NCI-H526 (cell line): ENCODE measurements around the gene KRT39.
"Not testable (repeated sequence)": the region's sequence is repeated elsewhere in the genome, so short reads cannot be mapped to it uniquely, and the experiment has no call there.

ENCODE experiments used
- DNase-seq, 2 experiments: peaks; one replicate each; lab custom pipeline; 2025; lab: John Stamatoyannopoulos, UW

The KRT39 gene

GRCh38 chr17:40940266-40940665 lies 26.5 kb downstream of the KRT39 start:
- no peak for DNase-seq

- DNase-seq = no peak
Measured at GRCh38 chr17:40938981-40939380, 27.8 kb downstream of the KRT39 start.

- no peak for DNase-seq
Measured at GRCh38 chr17:40937384-40937819, 29.3 kb downstream of the KRT39 start, which contains the start of gene KRT23. TSS of gene KRT23 (minus strand) at chr17:40937646. CDS start at chr17:40936603, 1,043 bp downstream.

- DNase-seq = no peak
Measured at GRCh38 chr17:40936976-40937375, 29.8 kb downstream of the KRT39 start.

GRCh38 chr17:40936437-40936971 lies 30.2 kb downstream of the KRT39 start:
- DNase-seq = no peak

DNA sequence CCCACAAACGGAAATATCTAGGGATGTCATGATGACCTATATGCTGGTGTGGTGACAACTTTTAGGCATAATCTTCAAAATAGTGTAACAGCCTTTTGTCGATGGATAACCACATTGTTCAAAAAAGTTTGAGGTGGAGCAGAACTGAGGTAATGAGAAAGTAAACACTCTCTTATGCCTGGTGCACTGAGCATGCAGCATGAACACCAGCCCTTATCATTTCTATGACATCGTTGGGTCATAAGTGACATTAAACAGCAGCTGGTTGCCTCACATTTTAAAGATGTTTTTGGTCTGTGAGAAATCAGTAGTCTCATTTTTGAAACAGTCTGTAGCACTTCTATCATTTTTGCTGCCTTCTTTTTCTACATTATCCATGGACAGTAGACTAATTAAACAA lies 31.1 kb downstream of the KRT39 start:
- DNase-seq = no peak

- no peak for DNase-seq
Measured at GRCh38 chr17:40932608-40933007, 34.1 kb downstream of the KRT39 start.

GRCh38 chr17:40931311-40931710 lies 35.4 kb downstream of the KRT39 start:
- DNase-seq = no peak

GRCh38 chr17:40926341-40926740 lies 40.4 kb downstream of the KRT39 start:
- DNase-seq = no peak

DNA sequence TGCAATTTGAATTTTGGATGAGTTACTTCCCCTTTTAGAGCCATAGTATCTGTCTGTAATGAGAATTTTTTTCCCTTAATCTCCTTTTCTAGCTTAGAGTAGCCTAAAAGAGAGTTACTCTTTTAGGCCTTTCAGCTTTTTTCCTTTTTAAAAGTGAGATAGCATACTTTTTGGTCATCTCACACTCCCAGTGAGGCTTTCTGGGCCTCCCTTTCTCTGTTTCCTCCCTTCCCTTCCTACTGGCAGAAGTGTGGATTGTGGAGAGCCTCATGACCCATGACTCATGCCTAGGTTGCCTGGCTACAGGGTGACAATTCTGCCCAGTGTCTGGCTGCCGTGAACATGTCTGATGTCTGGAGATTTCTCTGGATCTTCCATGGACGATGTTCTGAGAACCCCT lies 44.5 kb downstream of the KRT39 start:
- DNase-seq = no peak

DNA sequence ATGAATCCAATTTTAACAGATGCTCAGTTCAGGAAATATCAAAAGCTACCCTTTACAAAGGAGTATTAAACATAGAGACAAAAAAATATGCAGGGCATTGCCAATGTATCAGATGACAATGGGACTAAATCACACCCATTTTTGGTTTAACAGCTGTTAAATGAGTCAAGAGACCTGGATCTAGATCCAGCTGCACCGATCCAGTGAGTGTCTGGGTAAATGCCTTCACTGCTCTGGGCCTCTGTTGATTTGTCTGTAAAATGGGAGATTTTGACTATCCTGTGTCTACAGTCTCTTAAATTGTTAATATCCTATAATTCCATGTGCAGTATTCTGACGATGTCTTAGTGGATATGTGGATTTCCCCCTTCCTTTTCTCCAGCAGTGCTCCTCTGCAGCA lies 45.7 kb downstream of the KRT39 start:
- no peak for DNase-seq

GRCh38 chr17:40917116-40917515 lies 49.6 kb downstream of the KRT39 start:
- not testable (repeated sequence) for DNase-seq

DNA sequence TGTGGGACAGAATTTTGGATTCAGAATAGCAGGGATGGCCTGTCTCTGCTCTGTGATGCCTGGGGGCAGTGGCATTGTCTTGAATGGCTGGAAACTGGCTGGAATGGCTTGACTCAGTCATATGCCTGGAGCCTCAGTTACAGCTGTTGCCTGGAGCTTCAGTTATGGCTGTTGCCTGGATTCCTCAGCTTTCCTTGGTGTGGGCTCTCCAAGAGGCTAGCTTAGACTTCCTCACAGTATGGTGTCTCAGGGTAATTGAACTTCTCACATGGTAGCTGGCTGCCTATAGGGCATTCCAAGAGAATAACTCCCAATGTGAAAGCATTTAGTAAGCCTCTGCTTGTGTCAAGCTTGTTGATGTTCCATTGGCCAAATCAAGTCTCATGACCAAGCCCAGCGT lies 50.4 kb downstream of the KRT39 start:
- DNase-seq = no peak

DNA sequence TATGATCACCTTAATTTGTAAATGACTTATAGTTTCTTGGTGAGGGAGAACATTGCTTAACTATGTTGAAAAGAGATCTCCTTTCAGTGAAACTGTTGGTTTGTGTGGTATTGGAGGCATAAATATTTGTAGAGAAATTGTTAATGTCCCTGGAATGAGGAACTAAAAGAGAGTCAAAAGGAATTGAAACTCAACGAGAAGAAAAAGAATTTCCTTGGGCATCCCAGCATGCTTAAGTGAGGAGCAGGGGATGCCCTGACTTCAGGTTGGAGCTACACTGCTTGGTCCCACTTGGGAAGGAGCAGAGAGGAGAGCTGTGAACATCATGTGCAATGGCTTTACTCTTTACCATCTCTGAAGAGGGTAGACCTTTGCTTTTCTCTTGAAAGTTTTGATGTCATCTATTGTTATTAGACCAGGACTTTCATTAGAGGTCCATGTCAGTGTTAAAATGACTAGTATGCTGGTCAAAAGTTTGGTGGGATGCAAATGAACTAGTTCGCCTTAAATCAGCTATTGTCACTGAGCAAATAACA lies 51.0 kb downstream of the KRT39 start:
- no peak for DNase-seq

DNA sequence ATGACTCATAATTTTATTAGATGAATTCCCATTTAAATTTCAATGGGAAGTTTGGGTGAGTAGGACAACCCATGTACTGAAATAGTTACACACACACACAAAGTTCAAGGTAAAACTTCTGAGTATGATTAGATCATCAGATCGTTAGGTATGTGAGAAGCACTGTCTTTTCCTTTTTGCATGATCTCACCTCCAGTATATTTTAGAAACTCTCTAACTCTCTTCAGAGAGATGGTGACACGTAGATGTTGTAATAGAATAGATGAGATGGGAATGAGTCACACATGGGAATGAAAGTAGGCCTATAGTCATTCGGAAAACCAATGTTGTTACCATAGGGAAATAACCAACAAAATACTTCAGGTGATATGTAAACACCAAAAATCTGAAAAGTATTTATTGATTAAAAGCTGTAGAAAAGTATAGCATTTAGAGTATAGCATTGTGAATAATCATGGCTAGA lies 51.5 kb downstream of the KRT39 start:
- DNase-seq = no peak

DNA sequence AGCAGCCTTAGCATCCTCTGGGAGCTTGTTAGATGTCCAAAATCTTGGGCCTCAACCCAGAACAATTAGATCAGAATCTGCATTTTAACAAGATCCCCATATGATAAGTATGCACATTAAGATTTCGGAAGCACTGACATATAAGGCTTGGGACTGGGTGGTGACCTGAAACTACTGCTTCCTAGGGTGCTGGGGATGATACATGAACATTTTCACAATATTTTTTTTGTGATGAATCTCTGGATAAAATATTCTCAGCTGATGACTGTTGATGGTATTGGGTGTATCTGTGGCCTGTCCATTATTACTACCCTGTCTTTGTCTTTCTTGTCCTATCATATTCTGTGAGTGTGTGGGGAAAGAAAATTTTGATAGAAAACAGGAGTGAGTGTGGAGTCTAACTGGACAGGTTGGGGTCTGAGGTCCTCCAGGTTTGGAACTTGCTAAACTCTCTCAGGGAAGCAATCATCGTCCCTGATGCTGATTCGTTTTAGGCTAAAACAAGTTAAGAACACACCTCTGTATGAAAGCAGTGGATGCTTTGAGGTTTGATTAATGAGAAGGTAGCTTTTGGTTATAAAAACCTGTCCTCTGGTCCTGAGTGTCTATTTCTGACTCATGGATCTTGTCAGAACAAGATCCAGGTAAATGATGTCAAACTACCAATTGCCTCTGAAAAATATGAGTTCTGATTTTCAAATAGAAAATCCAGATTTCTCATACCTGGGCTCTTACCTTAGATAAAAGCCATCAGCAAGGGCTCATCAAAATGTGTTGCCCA lies 52.5 kb downstream of the KRT39 start:
- no peak for DNase-seq

GRCh38 chr17:40912486-40913210 lies 54.1 kb downstream of the KRT39 start:
- no peak for DNase-seq

DNA sequence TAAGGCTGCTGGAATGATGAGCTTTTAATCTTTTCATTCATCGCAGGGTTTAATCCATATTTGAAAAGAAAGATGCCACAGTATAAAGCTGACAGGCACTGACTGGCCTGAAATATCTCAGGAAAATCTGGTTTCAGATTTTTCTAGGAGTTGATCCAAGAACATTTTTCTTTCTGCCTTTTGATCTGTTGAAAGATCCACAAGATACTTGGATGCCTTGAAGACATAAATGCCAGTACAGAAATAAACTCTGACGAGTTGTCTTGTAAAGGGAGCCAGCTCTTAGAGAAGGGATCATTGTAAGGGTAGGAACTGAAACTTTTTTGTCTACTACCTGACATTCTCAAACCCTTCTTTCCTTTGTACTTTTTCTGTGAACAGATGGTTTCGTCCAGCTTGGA lies 56.3 kb downstream of the KRT39 start:
- DNase-seq = no peak

- peak in 1 of 2 experiments; percentile 56 for DNase-seq
Measured at GRCh38 chr17:40909755-40910154, 57.0 kb downstream of the KRT39 start.

DNA sequence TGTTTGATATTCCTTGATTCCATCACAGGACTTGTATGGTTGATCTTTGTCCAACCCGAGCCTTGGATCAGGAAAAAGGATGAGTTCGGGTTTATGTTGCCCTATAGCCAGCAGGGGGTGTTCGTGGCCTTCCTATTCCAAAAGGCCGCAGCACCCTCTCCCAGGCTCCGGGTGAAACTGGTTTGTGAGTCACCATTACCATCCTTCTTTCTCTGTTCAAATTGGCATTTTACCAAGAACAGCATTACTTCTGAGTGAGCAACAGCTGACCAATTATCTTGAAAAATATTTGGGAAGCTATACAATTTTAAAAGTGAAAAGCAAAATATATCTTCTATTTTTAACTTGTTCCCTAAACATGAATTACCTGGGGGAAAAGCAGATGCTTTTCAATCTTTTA lies 57.4 kb downstream of the KRT39 start:
- peak; percentile 74 to 91 for DNase-seq
